Loucy (cell line): ENCODE data around the gene C11orf65.

Experiments
- EZH2phosphoT487 ChIP-seq: fragments of 200-600 bp; IDR thresholded peaks from 2 replicates; pipeline ENCODE4 v1.6.1; 2018; ENCODE audit warnings: antibody characterized with exemption, mild to moderate bottlenecking, moderate library complexity, borderline replicate concordance
- TF ChIP-seq, protein P1 (sequence below): fragments of 200-600 bp; sonication (generic); conservative IDR thresholded peaks from 2 replicates; pipeline ENCODE4 v1.5.1; 2014; ENCODE audit warnings: mild to moderate bottlenecking, antibody characterized with exemption, low read length

DNA sequence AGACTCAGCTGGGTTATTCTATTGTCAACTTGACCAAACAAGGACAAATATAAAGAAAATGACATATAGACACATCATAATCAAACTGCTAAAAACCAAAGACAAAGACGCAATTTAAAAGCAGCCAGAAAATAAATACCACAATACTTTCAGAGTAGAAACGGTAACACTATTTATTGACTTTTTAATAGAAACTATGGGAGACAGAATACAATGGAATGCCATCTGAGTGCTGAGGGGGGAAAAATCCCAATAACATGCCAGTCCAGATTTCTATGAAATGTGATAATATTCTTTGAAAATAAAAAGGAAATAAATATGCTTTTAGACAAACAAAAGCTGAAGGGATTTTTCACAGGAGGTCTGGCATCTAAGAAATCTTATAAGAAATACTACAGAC is 30.7 kb downstream of the C11orf65 start:
- TF ChIP-seq, protein P1, sequence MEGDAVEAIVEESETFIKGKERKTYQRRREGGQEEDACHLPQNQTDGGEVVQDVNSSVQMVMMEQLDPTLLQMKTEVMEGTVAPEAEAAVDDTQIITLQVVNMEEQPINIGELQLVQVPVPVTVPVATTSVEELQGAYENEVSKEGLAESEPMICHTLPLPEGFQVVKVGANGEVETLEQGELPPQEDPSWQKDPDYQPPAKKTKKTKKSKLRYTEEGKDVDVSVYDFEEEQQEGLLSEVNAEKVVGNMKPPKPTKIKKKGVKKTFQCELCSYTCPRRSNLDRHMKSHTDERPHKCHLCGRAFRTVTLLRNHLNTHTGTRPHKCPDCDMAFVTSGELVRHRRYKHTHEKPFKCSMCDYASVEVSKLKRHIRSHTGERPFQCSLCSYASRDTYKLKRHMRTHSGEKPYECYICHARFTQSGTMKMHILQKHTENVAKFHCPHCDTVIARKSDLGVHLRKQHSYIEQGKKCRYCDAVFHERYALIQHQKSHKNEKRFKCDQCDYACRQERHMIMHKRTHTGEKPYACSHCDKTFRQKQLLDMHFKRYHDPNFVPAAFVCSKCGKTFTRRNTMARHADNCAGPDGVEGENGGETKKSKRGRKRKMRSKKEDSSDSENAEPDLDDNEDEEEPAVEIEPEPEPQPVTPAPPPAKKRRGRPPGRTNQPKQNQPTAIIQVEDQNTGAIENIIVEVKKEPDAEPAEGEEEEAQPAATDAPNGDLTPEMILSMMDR = no peak
- TF ChIP-seq EZH2phosphoT487 = no peak
